Right renal cortex interstitium (tissue), 3 donors: ENCODE results near the gene ATAD3A. TPM values are rescaled to one million over a fixed set of nuclear protein-coding genes. Genes with fewer than 3 reads are reported as not detected.
"Not testable (repeated sequence)": the region's sequence is repeated elsewhere in the genome, so short reads cannot be mapped to it uniquely, and the experiment has no call there.

Experiments
- DNase-seq, 3 donors: peaks; one replicate each; pipeline ENCODE4 v3.0.0-alpha.2; 2013; ENCODE audit warnings: low read depth in 3 of 3, low spot score in 2 of 3
- polyA plus RNA-seq, 3 donors: library from polyadenylated mRNA; unstranded; fragments of 120-200 nt; gene quantifications; one replicate each; pipeline ENCODE4 v1.2.1, GENCODE V29; 2013; ENCODE audit not compliant: insufficient read length in 3 of 3

The ATAD3A gene
- polyA plus RNA-seq, 3 donors, result 16.6 to 19.4 (median 18.1) TPM

DNA sequence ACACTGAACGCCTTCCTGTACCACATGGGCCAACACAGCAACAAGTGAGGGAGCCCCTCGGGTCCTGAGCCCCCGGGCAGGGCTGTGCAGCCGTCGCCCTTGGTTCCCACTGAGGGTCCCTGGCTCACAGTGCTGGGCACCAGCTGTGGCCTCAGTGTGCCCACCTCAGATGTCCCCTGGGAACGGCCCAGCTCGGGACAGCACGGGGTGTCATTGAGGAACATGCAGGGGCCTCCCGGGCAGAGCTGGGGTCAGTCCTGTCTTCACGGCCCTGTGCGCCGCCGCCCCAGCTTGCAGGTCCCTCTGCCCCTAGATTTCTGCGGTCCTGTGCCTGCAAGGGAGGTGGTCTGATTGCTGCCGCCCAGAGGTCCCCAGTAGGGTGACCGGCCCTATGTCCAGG, 22.7 kb upstream of the ATAD3A start:
- DNase-seq, result no peak

DNA sequence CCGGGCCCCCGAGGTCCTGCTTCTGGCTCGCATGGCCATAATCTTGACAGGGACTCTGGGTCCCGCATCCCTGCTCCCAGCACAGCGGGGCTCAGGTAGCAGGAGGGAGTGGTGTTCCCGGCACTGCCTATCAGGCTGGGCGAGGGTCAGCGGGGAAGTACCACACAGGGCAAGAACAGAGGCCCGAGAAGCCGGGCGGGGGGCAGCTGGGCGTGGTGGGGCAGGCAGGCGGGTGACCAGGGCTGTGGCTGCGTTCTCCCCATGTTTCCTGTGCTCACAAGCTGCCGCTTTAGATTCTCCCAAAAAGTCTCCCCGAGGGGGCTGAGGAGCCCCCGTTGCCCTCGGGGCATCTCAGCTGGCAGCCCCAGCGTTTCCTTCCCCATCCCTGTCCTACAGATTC, 22.1 kb upstream of the ATAD3A start:
- DNase-seq, result no peak

DNA sequence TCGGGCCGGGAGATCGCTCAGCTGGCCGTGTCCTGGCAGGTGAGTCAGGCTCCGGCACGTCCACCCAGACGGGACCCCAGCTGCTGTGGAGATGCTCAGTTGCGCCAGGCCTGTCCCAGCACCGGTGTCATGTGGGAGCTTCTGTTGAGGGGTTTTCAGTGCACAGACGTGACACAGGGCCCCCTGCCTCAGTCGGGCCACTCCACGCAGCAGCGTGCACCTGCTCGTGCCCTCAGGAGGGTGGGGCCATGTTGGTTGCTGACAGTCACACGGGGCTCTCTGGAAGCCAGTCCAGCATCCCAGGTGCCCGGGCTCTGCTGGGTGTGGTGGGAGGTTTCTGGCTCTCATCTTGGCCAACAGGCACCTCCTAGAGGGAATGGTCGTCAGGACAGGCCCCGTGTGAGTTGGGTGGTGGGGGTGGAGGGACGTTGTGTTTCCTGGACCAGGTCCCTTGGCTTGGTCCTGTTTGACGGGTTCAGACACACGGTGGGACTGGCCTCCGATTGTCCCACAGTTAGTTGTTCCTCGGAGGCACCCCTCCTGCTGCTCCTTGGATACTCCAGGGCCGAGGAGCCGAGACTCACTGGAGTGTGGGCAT, 21.2 kb upstream of the ATAD3A start:
- DNase-seq, result no peak

DNA sequence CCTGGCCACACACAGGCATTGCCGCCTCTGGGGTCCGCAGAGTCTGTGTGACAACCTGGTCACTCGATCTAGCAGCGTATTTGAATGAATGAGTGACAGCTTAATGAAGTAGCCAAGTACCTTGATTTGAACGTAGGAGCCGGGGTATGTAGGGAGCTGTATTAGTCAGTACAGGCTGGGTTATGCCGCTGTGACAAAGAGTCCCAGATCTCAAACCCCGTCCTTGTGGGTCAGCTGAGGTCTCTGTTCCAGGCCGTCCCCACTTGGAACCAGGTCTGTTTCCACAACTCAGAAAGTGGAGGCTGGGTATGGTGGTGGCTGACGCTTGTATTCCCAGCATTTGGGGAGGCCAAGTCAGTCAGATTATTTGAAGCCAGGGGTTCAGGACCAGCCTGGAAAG, 20.4 kb upstream of the ATAD3A start:
- DNase-seq, result no peak

DNA sequence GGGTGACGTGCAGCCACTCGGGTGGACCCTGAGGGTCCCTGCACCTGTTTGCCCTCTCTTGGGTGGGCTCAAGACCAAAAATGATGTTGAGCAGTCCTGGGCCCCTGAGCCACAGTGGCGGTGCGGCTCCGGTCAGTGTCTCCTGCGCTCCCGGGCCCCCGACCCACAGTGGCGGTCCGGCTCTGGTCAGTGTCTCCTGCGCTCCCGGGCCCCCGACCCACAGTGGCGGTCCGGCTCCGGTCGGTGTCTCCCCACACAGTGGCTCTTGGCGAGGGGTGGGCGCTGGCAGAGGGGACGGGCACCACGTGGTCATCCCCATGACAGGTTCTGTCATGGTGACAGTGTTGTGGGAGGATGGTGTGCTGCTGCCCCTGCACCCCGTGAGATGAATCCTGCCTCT, 17.7 kb upstream of the ATAD3A start:
- not testable (repeated sequence) for DNase-seq

DNA sequence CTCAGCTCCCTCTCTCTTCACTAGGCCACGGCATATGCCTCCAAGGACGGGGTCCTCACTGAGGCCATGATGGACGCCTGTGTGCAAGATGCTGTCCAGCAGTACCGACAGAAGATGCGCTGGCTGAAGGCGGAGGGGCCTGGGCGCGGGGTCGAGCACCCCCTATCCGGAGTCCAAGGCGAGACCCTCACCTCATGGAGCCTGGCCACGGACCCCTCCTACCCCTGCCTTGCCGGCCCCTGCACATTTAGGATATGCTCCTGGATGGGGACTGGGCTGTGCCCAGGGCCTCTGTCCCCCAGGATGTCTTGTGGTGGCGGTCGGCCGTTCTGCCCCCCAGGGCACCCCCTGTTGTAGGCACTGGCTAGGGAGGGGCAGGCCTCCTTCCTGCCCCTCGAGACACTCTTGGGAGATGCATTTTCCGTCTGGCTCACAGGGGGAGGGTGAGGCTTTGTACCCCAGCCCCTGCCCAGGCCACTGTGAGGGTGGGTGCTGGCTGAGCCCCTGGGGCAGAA, 16.4 kb upstream of the ATAD3A start:
- DNase-seq, result not testable (repeated sequence)

DNA sequence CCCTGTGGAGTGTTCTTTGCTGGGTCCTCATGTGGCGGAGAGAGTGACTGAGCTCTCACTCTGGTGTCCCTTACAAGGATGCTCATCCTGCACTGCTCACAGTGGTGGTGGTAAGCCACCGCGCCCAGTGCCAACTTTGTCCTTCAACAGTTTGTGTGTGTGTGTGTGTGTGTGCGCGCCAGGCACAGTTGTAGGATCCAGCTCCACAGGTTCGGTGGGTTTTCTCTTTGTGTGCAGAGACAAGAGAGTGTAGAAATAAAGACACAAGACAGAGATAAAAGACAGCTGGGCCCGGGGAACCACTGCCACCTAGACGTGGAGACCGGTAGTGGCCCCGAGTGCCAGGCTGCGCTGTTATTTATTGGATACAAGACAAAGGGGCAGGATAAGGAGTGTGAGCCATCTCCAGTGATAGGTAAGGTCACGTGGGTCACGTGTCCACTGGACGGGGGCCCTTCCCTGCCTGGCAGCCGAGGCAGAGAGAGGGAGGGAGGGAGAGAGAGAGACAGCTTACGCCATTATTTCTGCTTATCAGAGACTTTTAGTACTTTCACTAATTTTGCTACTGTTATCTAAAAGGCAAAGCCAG, 7.1 kb upstream of the ATAD3A start:
- DNase-seq, result peak in 2 of 3 donors; percentile 29 to 36

DNA sequence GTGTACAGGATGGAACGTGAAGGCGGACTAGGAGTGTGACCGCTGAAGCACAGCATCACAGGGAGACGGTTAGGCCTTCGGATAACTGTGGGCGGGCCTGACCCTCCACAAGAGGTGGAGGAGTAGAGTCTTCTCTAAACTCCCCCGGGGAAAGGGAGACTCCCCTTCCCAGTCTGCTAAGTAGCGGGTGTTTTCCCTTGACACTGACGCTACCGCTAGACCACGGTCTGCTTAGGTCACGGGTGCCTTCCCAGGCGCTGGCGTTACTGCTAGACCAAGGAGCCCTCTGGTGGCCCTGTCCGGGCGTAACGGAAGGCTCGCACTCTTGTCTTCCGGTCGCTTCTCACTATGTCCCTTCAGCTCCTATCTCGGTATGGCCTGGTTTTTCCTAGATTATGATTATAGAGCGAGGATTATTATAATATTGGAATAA, 6.6 kb upstream of the ATAD3A start:
- DNase-seq, result not testable (repeated sequence)

DNA sequence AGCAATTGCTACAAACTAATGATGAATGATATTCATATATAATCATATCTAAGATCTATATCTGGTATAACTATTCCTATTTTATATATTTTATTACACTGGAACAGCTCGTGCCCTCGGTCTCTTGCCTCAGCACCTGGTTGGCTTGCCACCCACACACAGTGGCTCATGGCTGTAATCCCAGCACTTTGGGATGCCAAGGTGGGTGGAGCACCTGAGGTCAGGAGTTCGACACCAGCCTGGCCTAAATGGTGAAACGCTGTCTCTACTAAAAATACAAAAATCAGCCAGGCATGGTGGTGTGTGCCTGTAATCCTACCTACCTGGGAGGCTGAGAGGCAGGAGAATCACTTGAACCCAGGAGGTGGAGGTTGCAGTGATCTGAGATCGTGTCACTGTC, 6.2 kb upstream of the ATAD3A start:
- not testable (repeated sequence) for DNase-seq

DNA sequence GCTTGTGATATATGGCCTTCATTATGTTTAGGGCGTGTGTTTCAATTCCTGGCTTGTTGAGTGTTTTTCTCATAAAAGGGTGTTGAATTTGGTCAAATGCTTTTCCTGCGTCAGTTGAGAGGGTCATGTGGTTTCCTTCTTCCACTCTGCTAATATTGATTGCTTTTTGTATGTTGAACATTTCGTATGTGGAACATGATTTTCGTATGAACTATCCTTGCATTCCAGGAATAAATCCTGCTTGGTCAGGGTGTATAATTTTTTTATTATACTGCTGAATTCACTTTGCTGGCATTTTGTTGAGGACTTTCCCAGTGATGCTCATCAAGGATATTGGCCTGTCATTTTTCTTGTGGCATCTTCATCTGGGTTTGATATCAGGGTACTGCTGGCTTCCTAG, 4.7 kb upstream of the ATAD3A start:
- no peak for DNase-seq

DNA sequence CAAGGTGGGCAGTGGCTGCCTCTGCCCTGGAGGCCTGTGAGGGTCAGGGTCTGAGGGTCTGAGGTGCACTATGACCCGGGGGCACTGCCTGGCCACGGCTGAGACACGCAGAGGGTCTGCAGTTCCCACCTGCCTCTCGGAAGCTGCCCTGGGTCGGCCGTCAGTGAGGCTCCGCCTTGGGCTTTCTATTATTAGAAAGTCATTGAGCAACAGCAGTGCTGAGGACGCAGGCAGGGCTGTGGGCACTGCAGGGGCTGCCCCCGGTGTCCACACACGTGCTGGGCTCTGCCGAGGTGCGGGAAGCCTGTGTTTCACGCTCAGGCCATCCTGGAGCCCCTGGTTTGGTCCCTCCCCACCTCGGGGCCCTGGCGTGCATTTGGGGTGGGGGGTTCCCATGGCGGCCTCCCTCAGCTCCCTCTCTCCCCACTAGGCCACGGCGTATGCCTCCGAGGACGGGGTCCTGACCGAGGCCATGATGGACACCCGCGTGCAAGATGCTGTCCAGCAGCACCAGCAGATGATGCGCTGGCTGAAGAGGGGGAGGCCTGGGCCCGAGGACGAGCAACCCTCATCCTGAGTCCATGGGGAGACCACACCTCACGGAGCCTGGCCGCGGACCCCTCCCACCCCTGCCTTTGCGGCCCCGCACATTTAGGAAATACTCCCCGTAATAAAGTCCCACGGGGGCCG, 3.0 kb upstream of the ATAD3A start:
- DNase-seq, result not testable (repeated sequence)

DNA sequence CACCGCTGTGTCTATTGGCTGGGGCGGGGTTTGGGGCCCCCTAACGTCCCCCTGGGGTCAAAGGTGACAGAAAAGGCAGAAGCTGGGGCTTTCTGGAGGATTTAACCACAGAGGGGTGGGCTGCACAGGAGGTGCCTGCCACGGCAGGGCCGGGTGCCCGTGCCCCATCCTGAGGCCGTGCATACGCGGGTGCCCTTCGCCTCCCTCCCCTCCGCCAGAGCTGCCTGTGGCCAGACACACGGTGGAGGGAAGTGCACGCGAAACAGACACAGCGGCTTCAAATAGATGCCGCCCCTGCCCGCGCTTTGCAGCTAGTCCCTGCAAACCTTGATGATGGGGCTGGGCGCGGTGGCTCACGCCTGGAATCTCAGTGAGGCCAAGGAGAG, 2.5 kb upstream of the ATAD3A start:
- DNase-seq, result not testable (repeated sequence)

DNA sequence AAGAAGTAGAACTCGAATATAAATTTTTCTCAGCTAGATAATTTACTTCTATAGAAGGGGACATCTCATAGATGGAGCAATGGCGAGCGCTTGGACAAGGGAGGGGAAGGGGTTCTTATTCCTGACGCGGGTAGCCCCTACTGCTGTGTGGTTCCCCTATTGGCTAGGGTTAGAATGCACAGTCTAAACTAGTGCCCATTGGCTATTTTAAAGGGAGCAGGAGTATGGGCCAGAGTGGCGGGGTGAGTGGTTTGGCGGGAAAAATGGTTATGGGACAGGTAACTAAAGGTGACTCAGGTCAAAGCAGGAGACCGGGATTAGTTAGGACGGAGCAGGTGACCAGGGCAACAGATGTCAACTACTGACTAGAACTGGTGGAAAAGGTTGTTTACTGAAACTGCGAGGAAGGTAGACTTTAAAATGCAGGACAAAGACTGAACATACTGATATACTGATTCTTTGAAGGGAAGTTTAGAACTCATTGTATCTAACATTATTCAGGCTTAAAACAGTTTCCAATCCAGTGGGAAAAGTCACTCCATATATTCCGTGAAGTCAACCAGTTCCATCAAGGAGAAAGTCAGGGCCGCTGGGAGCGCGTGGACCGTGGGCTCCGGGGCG, 940 bp upstream of the ATAD3A start:
- DNase-seq, result no peak

DNA sequence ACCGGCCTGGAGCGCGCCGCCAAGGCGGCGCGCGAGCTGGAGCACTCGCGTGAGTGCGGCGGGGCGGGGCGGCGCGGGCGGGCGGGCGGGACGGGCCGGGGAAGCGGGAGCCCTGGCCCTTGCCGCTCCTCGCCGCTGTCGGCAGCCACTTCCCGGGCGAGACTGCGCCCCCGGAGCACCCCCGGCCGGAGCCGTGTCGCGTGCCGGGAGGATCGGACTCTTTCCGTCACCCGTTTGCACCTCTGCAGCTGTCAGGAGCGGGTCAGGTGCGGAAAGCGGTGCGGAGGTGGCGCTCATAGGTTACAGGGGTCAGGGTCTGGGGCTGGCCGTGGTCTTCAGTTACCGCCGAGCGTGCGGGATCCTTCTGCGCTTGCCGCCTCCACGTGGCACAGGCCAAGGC, 463 bp downstream of the ATAD3A start:
- DNase-seq, result not testable (repeated sequence)

DNA sequence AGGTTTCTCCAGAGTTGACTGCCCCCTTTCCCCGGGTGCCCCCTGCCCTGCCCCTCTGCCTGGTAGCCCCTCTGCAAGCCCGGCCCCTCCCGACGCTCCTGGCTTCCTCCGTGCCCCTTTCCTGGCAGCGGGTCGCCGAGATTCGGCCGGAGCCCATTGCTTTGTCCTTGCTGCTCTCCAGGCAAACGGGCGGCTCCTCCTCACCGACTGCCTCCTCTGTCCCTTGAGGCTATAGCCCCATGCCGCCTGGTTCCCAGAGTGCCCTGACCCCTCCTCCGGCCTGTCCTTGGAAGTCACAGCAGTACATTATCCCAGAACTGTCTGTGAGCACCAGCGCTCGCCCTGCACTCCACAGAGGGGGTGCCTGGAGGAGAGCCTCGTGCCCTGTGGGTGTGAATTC, 1.7 kb downstream of the ATAD3A start:
- not testable (repeated sequence) for DNase-seq

DNA sequence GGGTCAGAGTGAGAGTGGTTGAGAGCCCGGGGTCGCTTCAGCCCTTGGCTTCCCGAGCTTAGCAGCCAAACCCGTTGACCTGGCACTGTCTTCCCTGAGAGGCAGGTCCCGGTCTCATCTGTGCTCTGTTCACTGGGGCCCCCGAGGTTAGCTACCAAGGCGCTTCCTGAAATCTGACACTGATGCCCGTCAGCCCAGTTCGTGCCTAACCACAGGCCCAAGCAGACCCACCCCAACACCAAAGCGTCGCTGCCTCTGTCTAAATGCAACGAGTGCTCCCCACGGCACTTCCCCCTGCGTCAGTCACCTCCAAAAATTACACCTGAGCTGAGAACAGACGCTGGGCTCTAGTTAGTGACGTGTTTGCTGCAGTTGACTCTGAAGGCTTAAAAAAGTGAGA, 2.4 kb downstream of the ATAD3A start:
- DNase-seq, result not testable (repeated sequence)

DNA sequence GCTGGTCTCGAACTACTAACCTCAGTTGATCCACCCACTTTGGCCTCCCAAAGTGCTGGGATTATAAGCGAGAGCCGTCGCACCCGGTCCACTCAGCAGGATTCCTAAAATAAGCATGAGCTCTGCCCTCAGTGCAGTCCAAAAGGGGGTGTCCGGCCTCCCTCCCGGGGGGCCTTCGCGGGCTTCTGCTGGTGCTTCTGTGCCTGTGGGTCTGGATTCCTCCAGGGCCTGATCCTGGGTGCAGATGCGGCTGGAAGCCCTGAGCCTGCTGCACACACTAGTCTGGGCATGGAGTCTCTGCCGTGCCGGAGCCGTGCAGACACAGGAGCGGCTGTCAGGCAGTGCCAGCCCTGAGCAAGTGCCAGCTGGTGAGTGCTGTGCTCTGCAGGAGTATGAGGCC, 5.0 kb downstream of the ATAD3A start:
- DNase-seq, result not testable (repeated sequence)

DNA sequence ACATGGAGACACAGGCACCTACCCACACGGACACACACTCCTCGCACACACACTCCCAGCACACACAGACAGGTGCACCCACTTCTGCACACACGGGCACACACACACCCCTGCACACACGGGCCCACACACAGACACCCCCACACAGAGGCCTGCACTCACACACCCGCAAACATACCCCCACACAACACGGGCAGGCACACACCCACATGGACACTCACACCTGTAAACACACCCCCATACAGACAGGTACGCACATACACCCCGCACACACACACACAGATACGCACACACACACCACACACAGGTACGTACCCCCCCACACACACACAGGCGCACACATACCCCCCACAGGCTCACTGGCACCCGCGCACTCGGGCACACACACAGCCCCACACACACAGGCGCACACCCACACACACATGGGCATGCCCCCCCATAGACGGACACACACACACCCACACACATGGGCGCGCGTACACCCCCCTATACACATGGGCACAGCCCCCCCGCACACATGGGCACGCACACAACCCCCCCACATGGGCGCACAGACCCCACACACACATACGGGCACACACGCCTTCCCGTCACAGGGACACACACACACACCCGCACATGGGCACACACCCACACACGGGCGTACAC, 6.1 kb downstream of the ATAD3A start:
- no peak for DNase-seq

DNA sequence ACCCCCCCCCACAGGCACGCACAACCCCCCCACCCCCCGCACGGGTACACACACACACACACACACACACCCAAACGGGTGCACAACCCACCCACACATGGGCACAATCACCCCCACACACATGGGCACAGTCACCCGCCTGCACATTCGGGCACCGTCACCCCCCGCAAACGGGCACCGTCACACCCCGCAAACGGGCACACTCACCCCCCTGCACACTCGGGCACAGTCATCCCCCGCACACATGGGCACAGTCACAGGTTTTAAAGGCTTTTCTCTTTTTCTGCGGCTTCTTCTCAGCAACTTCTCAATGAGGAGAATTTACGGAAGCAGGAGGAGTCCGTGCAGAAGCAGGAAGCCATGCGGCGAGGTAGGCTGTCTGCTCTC, 6.7 kb downstream of the ATAD3A start:
- not testable (repeated sequence) for DNase-seq

DNA sequence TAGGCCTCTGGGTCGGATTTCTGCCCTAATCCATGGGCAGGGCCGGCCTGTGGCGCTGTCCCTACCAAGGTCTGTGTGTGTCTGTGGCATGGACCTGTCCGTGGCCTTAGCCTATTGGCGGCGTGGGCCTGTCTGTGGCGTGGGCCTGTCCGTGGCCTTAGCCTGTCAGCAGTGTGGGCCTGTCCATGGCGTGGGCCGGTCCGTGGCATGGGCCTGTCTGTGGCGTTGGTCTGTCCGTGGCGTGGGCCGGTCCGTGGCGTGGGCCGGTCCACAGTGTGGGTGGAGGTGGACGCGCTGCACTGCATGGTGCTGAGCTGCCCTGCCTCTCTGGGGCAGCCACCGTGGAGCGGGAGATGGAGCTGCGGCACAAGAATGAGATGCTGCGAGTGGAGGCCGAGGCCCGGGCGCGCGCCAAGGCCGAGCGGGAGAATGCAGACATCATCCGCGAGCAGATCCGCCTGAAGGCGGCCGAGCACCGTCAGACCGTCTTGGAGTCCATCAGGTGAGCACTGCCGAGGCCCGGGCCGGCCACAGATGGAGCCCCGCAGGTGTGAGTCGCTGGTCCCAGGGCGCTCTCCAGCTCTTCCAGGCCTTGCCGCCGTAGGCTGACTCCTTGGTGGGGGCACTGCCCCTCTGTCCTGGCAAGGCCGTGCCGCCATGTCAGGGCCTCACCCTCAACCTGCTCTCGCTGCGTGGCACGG, 8.0 kb downstream of the ATAD3A start:
- not testable (repeated sequence) for DNase-seq
